ENCODE measurements around the gene PGM2L1. TPM values are rescaled to one million over a fixed set of nuclear protein-coding genes. Genes with fewer than 3 reads are reported as not detected.
"Not testable (repeated sequence)": the region's sequence is repeated elsewhere in the genome, so short reads cannot be mapped to it uniquely, and the experiment has no call there.

PGM2L1 gene
- total RNA-seq, 1 donor from 2014 or later = 20.0 TPM

- DNase-seq (ENCODE audit: low spot score) = no peak
Measured at GRCh38 chr11:74338963-74339362, 59.3 kb downstream of the PGM2L1 start.

- no peak for DNase-seq (ENCODE audit: low spot score)
Measured at GRCh38 chr11:74333193-74333592, 65.0 kb downstream of the PGM2L1 start.

- no peak for DNase-seq (ENCODE audit: low spot score)
Measured at GRCh38 chr11:74332291-74332690, 65.9 kb downstream of the PGM2L1 start.

- not testable (repeated sequence) for DNase-seq (ENCODE audit: low spot score)
Measured at GRCh38 chr11:74331000-74331399, 67.2 kb downstream of the PGM2L1 start.

GRCh38 chr11:74330075-74330858 lies 68.0 kb downstream of the PGM2L1 start:
- DNase-seq (ENCODE audit: low spot score) = no peak

GRCh38 chr11:74327076-74327475 lies 71.2 kb downstream of the PGM2L1 start:
- DNase-seq (ENCODE audit: low spot score) = no peak

- DNase-seq (ENCODE audit: low spot score) = no peak
Measured at GRCh38 chr11:74326665-74327064, 71.6 kb downstream of the PGM2L1 start.

- peak; percentile 76 for DNase-seq (ENCODE audit: low spot score)
Measured at GRCh38 chr11:74325649-74326645, 72.3 kb downstream of the PGM2L1 start.

- no peak for DNase-seq (ENCODE audit: low spot score)
Measured at GRCh38 chr11:74322667-74323066, 75.6 kb downstream of the PGM2L1 start.

GRCh38 chr11:74321487-74322188 lies 76.6 kb downstream of the PGM2L1 start:
- DNase-seq (ENCODE audit: low spot score) = no peak

GRCh38 chr11:74320538-74320937 lies 77.7 kb downstream of the PGM2L1 start:
- no peak for DNase-seq (ENCODE audit: low spot score)

GRCh38 chr11:74319139-74319816 lies 79.0 kb downstream of the PGM2L1 start:
- peak; percentile 68 for DNase-seq (ENCODE audit: low spot score)

- peak; percentile 18 for DNase-seq (ENCODE audit: low spot score)
Measured at GRCh38 chr11:74318241-74318932, 79.8 kb downstream of the PGM2L1 start.

GRCh38 chr11:74316772-74317505 lies 81.3 kb downstream of the PGM2L1 start:
- no peak for DNase-seq (ENCODE audit: low spot score)

- no peak for DNase-seq (ENCODE audit: low spot score)
Measured at GRCh38 chr11:74312326-74312725, 85.9 kb downstream of the PGM2L1 start.

GRCh38 chr11:74311352-74311926 lies 86.8 kb downstream of the PGM2L1 start, which contains the start of gene P4HA3:
Gene P4HA3, minus strand, starts transcription at chr11:74311640. Its CDS starts 29 bp downstream, at chr11:74311611.
- no peak for DNase-seq (ENCODE audit: low spot score)

GRCh38 chr11:74310857-74311256 lies 87.4 kb downstream of the PGM2L1 start:
- DNase-seq (ENCODE audit: low spot score) = no peak

GRCh38 chr11:74307434-74307833 lies 90.8 kb downstream of the PGM2L1 start:
- DNase-seq (ENCODE audit: low spot score) = peak; percentile 81

GRCh38 chr11:74306435-74307175 lies 91.6 kb downstream of the PGM2L1 start:
- no peak for DNase-seq (ENCODE audit: low spot score)

Data from umbilical cord (tissue), 2 donors.